Kidney epithelial cell (primary cell): ENCODE data around the gene ZNF277. TPM values are rescaled to one million over a fixed set of nuclear protein-coding genes. Genes with fewer than 3 reads are reported as not detected.

Experiments
- DNase-seq: peaks from one replicate; pipeline ENCODE4 v3.0.0-alpha.2; 2010; ENCODE audit warnings: low read depth
- H3K27me3 ChIP-seq: 2 replicates; pipeline ENCODE4 v1.6.0; 2011; ENCODE audit warnings: low read length; ENCODE audit not compliant: control insufficient read depth, insufficient read depth
- H3K36me3 ChIP-seq: 2 replicates; pipeline ENCODE4 v1.5.1; 2011; ENCODE audit warnings: low read length; ENCODE audit not compliant: control insufficient read depth, insufficient read depth
- H3K4me3 ChIP-seq: 2 replicates; pipeline ENCODE4 v1.5.1; 2011; ENCODE audit warnings: low read depth, mild to moderate bottlenecking, control low read depth, low read length
- CTCF ChIP-seq: IDR thresholded peaks from 2 replicates; pipeline ENCODE4 v1.5.1; 2011; ENCODE audit warnings: mild to moderate bottlenecking, moderate library complexity, low read length, control low read depth, inconsistent platforms; ENCODE audit not compliant: insufficient read depth, poor library complexity, severe bottlenecking
- total RNA-seq: library from RNA; depleted of rRNA; stranded (reverse); fragments of >200 nt; gene quantifications from 2 replicates; pipeline ENCODE4 v1.2.3, GENCODE V29; 2015

ZNF277 gene
- total RNA-seq, 1 donor from 2014 or later: 34.6 TPM

- H3K4me3 ChIP-seq: no peak overlapping the region
- no peaks in the 10 kb centered on the region for H3K27me3 ChIP-seq
- no peaks in the 10 kb centered on the region for H3K36me3 ChIP-seq
- DNase-seq: no peak
- no peak for TF ChIP-seq CTCF
Measured at GRCh38 chr7:112185005-112185834, 21.3 kb upstream of the ZNF277 start.

- Histone ChIP-seq H3K27me3 (no peaks in the 10 kb centered on the region), H3K36me3 (no peaks in the 10 kb centered on the region), H3K4me3 (no peak overlapping the region)
- DNase-seq: no peak
- TF ChIP-seq CTCF: no peak
Measured at GRCh38 chr7:112186300-112186699, 20.2 kb upstream of the ZNF277 start.

- Histone ChIP-seq H3K4me3 (no peak overlapping the region), H3K27me3 (no peaks in the 10 kb centered on the region), H3K36me3 (no peaks in the 10 kb centered on the region)
- DNase-seq: no peak
- TF ChIP-seq CTCF: no peak
Measured at GRCh38 chr7:112188257-112188656, 18.2 kb upstream of the ZNF277 start.

GRCh38 chr7:112189691-112190090 lies 16.8 kb upstream of the ZNF277 start:
- Histone ChIP-seq H3K27me3 (no peaks in the 10 kb centered on the region), H3K36me3 (no peaks in the 10 kb centered on the region), H3K4me3 (no peak overlapping the region)
- no peak for DNase-seq
- TF ChIP-seq CTCF: no peak

- Histone ChIP-seq H3K27me3 (no peaks in the 10 kb centered on the region), H3K4me3 (no peak overlapping the region), H3K36me3 (no peaks in the 10 kb centered on the region)
- no peak for TF ChIP-seq CTCF
- no peak for DNase-seq
Measured at GRCh38 chr7:112190120-112190519, 16.4 kb upstream of the ZNF277 start.
